Activated CD4-positive, alpha-beta T cell treated with anti-CD3 and anti-CD28 coated beads, Interleukin-10, Interleukin-2, amounts not matched to agents 100 ng/mL and 50 ng/mL, durations not matched to agents 16 hours and 8 hours (primary cell): ENCODE measurements around the gene F7.
"Not testable (repeated sequence)": the region's sequence is repeated elsewhere in the genome, so short reads cannot be mapped to it uniquely, and the experiment has no call there.

ENCODE experiments used
- DNase-seq: peaks from one replicate; pipeline ENCODE4 v3.0.0-alpha.2; 2020

Gene F7

DNA sequence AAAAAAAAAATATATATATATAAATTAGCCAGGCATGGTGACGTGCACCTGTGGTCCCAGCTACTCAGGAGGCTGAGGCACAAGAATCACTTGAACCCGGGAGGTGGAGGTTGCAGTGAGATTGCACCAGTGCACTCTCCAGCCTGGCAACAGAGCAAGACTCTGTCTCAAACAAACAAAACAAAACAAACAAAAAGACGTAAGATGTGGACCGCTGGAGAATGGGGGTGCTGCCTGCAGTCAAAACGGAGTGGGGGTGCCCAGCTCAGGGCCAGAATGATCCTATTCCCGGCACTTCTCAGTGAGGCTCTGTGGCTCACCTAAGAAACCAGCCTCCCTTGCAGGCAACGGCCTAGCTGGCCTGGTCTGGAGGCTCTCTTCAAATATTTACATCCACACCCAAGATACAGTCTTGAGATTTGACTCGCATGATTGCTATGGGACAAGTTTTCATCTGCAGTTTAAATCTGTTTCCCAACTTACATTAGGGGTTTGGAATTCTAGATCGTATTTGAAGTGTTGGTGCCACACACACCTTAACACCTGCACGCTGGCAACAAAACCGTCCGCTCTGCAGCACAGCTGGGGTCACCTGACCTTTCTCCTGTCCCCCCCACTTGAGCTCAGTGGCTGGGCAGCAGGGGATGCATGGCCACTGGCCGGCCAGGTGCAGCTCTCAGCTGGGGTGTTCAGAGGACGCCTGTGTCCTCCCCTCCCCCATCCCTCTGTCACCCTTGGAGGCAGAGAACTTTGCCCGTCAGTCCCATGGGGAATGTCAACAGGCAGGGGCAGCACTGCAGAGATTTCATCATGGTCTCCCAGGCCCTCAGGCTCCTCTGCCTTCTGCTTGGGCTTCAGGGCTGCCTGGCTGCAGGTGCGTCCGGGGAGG, at the start of gene F7:
TSS of gene F7 (plus strand) at position 760 of the 889 bp plus-strand sequence. CDS start at position 811, 51 bp downstream.
- no peak for DNase-seq

DNA sequence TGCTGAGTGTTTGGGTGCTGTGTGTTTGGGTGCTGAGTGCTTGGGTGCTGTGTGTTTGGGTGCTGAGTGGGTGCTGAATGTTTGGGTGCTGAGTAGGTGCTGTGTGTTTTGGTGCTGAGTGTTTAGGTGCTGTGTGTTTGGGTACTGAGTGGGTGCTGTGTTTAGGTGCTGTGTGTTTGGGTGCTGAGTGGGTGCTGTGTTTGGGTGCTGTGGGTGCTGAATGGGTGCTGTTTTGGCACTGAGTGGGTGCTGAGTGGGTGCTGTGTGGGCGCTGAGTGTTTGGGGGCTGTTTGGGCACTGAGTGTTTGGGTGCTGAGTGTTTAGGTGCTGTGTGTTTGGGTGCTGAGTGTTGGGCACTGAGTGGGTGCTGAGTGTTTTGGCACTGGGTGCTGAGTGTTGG, 48.5 kb upstream of the F7 start:
- no peak for DNase-seq

DNA sequence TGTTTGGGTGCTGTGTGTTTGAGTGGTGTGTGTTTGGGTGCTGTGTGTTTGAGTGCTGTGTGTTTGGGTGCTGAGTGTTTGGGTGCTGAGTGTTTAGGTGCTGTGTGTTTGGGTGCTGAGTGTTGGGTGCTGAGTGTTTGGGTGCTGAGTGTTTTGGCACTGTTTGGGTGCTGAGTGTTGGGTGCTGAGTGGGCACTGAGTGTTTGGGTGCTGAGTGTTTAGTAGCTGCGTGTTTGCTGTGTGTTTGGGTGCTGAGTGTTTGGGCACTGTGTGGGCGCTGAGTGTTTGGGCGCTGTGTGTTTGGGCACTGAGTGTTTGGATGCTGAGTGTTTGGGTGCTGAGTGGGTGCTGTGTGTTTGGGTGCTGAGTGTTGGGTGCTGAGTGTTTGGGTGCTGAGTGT, 48.0 kb upstream of the F7 start:
- not testable (repeated sequence) for DNase-seq

DNA sequence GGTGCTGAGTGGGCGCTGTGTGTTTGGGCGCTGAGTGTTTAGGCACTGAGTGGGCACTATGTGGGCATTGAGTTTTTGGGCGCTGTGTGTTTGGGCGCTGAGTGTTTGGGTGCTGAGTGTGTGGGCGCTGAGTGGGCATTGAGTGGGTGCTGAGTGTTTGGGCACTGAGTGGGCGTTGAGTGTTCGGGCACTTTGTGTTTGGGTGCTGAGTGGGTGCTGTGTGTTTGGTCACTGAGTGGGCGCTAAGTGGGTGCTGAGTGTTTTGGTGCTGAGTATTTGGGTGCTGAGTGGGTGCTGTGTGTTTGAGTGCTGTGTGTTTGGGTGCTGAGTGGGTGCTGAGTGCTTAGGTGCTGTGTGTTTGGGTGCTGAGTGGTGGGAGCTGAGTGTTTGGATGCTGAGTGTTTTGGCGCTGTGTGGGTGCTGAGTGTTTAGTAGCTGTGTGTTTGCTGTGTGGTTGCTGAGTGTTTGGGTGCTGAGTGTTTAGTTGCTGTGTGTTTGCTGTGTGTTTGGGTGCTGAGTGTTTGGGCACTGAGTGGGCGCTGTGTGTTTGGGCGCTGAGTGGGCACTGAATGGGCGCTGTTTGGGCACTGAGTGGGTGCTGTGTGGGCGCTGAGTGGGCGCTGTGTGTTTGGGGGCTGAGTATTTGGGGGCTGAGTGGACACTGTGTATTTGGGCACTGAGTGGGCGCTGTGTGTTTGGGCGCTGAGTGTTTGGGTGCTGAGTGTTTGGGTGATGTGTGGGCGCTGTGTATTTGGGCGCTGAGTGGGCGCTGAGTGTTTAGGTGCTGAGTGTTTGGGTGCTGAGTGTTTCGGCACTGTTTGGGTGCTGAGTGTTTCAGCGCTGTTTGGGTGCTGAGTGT, 47.2 kb upstream of the F7 start:
- no peak for DNase-seq

GRCh38 chr13:113058988-113059850, 46.4 kb upstream of the F7 start:
- no peak for DNase-seq

DNA sequence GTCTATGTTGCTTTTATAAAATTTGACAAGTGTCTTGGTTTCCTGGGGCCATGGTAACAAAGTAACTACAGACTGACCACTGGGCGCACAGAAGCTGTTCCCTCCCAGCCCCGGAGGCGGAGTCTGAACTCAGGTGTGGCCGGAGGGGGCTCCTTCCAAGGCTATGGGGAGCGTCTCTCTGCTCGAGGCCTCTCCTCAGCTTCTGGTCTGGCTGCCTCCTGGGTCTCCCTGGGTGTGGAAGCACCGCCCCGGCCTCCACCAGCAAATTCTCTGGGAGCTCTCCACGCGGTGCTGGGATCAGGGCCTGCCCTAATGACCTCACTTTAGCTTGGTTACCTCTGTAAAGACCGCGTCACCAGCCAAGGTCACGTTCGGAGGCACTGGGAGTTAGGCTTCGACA, 45.7 kb upstream of the F7 start:
- DNase-seq, result no peak

- DNase-seq, result no peak
These were observed 44.9 kb upstream of the F7 start for GRCh38 chr13:113060557-113061270.

DNA sequence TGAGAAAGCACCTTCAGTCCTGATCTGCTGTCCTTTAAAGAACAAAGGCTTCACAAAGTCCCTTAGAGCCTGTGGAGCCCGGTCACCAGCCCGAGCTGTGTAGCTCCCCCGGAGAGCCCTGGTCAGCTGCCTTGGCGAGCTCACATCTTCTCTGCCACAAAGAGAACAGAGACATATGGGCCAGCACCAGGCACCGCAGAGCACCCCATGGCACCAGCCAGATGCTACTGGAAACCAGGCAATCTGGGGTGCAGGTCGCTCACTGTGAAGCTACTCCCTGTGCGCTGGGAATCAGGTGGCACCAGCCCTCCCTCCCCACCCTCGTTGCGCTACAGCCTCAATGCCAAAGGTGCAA, 44.3 kb upstream of the F7 start:
- DNase-seq, result no peak

DNA sequence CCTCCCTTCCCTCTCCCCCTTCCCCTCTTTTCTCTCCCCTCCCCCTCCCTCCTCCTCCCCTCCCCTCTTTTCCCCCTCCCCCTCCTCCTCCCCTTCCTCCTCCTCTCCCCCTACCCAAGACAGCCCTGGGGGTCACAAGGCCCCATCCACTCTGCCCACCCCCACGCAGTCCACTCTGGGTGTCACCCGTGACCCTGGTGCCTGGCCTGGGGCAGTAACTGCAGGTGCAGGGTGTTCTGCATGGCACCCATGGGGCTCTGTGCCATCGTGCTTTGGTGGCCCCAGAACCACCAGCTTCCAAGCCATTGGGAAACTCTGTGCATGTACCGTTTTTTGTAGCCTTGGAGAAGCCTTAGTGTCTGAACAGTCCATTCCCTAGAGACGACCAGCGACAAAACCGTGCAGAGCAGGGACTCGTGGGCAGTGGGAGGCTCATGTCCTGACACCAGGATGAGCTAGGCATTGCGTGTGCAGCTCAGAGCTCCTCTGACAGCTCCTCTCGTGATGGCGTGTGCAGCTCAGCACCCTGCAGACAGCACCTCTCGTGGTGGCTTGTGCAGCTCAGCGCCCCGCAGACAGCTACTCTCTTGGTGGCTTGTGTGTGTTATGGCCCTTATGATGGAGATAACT, 43.7 kb upstream of the F7 start:
- DNase-seq, result no peak

DNA sequence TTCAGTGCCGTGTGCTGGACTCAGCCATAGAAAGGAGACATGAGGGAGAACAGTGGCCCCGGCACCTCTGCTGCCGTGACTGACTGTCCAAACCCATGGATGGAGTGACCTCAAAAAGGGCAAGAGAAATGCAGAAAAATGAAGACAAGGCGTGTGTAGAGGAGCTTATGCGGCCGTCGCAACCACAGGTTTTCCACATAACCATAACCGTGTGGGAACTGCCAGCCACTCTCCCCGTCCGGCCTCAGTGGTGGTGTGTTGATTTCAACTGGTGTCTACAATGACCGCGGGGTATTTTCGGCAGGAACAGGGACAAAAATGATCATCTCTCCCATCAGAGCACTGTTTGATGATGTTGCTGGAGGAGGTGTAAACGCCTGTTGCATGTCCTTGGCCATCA, 42.9 kb upstream of the F7 start:
- no peak for DNase-seq

GRCh38 chr13:113063091-113063491, 42.5 kb upstream of the F7 start:
- DNase-seq, result no peak

GRCh38 chr13:113064000-113064533, 41.5 kb upstream of the F7 start:
- no peak for DNase-seq

- no peak for DNase-seq
These were observed 40.8 kb upstream of the F7 start for GRCh38 chr13:113064534-113065405.

DNA sequence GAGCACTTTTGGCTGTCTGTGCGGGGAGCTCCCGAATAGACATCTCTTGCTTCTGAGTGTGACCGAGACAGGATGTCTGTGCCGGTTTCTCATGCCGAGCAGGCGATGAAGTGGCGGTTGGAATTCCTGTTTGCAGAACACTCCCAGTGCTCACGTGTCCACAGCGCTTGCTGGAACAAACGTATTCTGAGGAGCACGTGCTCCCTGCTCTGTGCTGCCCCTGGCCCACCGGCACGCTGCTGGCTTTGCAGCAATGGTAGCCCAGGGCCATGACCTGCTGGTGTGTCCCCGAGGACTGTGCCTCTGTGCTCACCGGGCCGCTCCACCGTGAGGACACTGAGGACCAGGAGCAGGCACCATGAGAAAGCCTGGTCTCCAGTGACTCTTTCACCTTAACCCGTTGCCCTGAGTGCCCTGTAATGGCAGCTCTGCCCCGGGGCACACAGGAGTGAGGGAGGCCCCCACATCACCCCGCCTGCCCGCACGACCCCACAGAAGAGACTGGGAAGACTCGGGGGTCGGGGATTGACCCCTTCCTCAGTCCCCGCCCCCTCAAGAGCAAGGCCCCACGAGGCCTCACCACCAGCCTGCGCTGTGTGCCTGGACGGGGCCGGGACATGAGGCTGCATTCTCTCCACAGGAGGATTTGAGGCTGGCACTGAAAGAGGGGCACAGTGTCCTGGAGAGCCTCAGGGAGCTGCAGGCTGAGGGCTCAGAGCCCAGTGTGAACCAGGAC, 40.0 kb upstream of the F7 start:
- DNase-seq, result no peak

DNA sequence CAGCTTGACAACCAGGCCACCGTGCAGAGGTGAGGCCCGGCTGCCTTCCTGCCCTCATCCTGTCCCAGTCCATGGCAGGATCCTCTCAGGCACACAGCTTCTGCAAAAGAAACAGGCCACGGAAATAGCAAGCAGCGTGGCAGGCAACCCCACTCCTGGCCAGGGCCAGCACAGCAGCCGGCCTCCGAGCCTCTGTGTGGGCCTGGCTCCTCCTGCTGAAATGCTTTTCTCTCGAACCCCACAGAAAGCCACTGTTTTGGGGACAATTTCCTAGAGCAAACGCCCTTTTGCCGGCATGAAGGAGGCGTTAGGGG, 39.5 kb upstream of the F7 start:
- no peak for DNase-seq

- no peak for DNase-seq
These were observed 38.8 kb upstream of the F7 start for GRCh38 chr13:113066746-113067145.

- no peak for DNase-seq
These were observed 35.5 kb upstream of the F7 start for GRCh38 chr13:113069861-113070805.

DNA sequence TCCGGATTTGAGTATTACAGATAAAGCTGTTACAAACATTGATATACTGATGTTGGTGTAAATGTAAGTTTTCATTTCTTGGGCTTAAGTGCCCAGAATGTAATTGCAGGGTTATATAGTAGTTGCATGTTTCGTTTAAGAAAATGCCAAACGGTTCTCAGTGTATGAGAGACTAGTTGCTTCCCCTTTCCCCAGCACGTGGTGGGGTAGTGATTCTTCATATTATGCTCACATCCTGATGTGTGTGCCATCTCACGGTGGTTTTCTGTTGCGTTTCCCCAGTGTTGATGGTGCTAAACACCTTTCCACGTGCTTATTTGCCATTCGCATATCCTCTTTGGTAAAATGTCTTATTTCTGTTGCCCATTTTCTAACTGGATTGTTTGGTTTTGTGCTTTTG, 34.7 kb upstream of the F7 start:
- DNase-seq, result no peak

GRCh38 chr13:113072376-113072775, 33.2 kb upstream of the F7 start:
- DNase-seq, result no peak
